Bronchus fibroblast of lung (primary cell): ENCODE measurements around the gene LHX2. TPM values are rescaled to one million over a fixed set of nuclear protein-coding genes. Genes with fewer than 3 reads are reported as not detected.

Experiments used
- total RNA-seq: library from RNA; depleted of rRNA; stranded (reverse); fragments of >200 nt; gene quantifications from 2 replicates; pipeline ENCODE4 v1.2.3, GENCODE V29; 2015

The LHX2 gene, protein sequence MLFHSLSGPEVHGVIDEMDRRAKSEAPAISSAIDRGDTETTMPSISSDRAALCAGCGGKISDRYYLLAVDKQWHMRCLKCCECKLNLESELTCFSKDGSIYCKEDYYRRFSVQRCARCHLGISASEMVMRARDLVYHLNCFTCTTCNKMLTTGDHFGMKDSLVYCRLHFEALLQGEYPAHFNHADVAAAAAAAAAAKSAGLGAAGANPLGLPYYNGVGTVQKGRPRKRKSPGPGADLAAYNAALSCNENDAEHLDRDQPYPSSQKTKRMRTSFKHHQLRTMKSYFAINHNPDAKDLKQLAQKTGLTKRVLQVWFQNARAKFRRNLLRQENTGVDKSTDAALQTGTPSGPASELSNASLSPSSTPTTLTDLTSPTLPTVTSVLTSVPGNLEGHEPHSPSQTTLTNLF
- total RNA-seq: 0.15 TPM in 1 of 2 replicates, not detected in the other

DNA sequence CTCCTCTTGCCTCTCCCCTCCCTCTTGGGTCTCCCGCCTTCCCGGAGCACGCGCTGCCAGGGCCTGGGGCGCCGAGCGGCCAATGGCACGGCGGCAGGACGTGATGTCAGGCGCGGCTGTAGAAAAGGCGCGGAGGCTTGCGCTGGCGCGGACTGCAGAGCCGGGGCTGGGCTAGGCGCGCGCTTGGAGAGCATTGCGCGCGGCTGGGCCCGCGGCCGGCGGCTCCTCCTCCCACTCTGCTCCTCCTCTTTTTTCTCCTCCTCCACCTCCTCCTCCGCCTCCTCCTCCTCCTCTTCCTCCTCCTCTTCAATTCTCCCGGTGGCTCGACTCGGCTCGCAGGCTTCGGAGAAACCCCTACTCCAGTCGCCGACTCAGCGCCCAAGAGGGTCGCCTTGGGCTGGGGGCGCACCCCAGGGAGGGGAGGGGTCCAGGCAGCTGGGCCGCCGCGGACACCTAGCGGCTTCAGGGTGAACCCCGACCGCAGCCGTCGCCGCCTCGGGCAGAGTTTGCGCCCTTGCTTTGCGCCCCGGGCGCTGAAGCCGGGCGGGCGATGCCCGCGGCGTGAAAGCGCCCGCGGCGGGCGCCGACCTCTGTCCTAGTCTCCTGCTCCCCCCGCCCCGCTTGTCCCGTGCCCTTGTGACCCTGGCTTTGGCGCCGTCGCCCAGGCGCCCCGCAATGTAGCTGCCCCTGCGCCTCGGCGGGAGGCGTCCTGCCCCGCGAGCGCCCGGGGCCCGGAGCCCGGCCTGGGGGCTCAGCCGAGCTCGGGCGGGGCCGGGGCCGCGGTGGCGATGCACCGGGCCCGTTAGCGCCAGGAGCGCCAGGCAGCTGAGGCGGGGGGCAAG, at the start of gene LHX2:
TSS of gene LHX2 (plus strand) at position 309 of the 842 bp plus-strand sequence. CDS start 581 bp downstream, outside the sequence.

Other genes with a start within 250 kb of the LHX2 start
- 17.2 and 18.7 TPM in 2 replicates for gene DENND1A, start 81.6 kb upstream of the LHX2 start, total RNA-seq
- 40.9 and 44.0 TPM in 2 replicates for gene NEK6, start 246.2 kb downstream of the LHX2 start, total RNA-seq